ENCODE results near the gene OR6Y1. TPM values are rescaled to one million over a fixed set of nuclear protein-coding genes. Genes with fewer than 3 reads are reported as not detected.

OR6Y1 gene
- not detected for polyA plus RNA-seq (ENCODE audit: insufficient read length)

DNA sequence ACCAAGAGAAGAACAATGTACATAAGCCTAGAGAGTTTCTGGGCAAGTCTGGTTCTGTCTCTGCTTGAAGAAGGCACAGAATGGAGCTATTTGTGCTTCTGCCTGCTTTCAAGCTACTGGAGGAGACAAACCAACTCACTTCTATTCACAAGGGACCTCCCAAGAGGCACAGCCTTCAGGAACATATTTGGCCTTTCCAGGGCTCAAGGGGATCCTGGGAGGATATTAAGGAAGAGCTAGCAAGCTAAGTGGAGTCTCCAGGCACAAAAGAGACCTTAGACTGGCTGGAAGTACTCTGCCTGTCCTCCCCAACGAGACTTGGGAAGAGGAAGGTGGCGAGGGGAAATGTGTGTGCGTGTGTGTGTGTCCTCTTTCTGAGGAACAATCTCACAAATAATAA lies at the start of gene OR6Y1:
OR6Y1 (minus strand) TSS at position 54 of the 400 bp plus-strand sequence. CDS start 6,300 bp downstream, outside the sequence.
- DNase-seq (ENCODE audit: low read depth), result no peak

- DNase-seq (ENCODE audit: low read depth), result no peak
Measured at GRCh38 chr1:158600735-158601134, 46.5 kb upstream of the OR6Y1 start.

GRCh38 chr1:158586942-158587341 lies 32.7 kb upstream of the OR6Y1 start:
- DNase-seq (ENCODE audit: low read depth), result no peak

GRCh38 chr1:158583962-158584361 lies 29.8 kb upstream of the OR6Y1 start:
- DNase-seq (ENCODE audit: low read depth), result no peak

- no peak for DNase-seq (ENCODE audit: low read depth)
Measured at GRCh38 chr1:158579733-158580132, 25.5 kb upstream of the OR6Y1 start, which contains the start of gene OR10X1. Gene OR10X1, minus strand, starts transcription at chr1:158579899. Its CDS starts 0 bp downstream, at chr1:158579899.

DNA sequence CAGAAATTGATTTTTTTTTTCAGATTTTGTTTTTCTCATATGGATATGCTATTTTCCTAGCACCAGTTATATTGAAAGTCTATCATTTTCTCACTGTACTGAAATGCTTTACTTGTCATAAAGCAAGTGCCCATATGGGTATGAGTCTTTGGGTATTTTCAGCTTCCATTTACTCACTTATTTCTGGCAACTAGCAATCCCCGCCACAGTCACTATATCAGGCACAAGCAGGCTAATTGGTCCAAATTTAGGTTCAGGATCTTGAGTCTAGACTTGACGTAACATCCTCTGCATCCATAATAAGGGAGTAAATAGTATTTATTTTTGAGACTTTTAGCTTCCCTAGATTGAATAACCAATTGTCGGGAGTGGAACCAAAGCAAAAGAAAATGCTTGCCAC lies 23.4 kb upstream of the OR6Y1 start:
- DNase-seq (ENCODE audit: low read depth), result no peak

- DNase-seq (ENCODE audit: low read depth), result no peak
Measured at GRCh38 chr1:158572226-158572625, 18.0 kb upstream of the OR6Y1 start.

DNA sequence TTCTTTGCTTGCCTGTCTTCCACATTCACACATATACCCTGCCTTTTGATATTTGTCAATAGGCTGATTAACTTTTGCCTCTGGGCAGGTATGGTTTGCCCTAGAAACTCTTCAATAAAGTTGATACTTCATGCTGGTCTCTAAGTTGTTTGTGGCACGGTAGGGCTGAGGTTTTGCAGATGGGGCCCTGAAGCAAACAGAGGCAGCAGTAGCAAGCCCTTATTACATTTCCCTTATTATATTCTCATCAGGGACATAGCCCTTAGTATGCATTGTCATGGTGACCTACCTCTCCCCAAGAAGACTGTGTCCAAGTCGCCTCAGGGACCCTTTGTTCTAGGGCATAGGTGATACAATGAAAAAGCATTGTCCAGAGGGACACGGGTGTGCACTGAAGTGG lies 16.3 kb upstream of the OR6Y1 start, which contains the start of gene OR6P1:
OR6P1 (minus strand) TSS at position 101 of the 400 bp plus-strand sequence. CDS start 6,976 bp downstream, outside the sequence.
- no peak for DNase-seq (ENCODE audit: low read depth)

DNA sequence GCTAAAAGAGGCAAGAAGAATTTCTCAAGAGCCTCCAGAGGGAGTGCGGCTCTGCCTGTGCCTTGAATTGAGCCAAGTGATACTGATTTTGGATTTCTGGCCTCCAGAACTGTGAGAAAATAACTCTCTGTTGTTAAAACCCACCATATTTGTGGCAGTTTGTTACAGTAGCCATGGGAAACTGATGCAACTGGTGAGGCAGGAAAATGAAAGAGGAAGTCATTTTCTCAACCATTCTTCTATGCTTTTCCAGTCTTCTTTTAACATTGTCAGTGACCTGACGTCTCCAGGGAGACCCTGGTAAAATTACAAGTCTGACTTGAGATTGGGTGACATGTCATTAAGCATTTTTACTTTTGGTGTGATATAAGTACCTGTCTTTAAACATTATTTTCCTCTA lies 10.4 kb upstream of the OR6Y1 start:
- no peak for DNase-seq (ENCODE audit: low read depth)

DNA sequence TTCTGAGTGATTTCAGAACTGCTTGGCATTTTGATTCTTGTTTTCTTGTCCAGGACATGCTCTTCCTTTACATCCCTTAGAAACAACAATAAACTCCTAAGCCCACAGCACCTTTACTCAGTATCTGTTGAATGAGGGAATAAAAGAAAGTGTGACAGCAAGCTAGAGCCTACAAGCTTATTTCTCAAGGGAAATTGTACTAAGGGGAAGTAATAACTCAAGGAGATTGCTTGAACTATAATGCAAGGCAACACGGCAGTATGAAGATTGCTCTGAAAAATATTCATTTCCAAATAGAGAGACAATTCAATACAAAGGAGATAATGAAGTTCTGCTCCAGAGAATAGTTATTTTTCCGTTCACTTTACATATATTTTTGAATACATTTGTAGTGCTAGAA lies 9.6 kb upstream of the OR6Y1 start:
- DNase-seq (ENCODE audit: low read depth), result no peak

- no peak for DNase-seq (ENCODE audit: low read depth)
Measured at GRCh38 chr1:158559696-158560095, 5.5 kb upstream of the OR6Y1 start.

GRCh38 chr1:158552296-158552695 lies 1.9 kb downstream of the OR6Y1 start:
- DNase-seq (ENCODE audit: low read depth), result no peak

- DNase-seq (ENCODE audit: low read depth), result no peak
Measured at GRCh38 chr1:158547533-158547932, 6.7 kb downstream of the OR6Y1 start.

GRCh38 chr1:158537609-158538008 lies 16.6 kb downstream of the OR6Y1 start:
- DNase-seq (ENCODE audit: low read depth), result no peak

DNA sequence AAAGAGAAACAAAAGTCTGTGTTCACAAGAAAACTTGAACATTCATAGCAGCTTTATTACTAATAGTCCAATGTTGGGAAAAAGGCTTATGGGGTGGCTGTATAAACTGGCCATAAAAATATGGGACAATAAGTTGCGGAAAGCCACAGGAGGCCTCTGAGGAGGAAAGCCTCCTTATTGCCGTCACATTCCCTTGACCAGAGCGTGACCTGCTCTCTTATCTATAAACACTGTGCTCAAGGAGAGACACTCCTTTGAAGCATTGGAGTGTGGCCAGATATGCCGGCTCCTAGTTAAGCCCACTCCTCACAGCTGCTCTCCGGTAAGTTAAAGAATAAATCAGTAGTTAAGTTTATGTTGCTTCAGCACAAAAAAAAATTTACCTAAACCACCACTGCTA lies 19.7 kb downstream of the OR6Y1 start:
- DNase-seq (ENCODE audit: low read depth), result no peak

- DNase-seq (ENCODE audit: low read depth), result no peak
Measured at GRCh38 chr1:158527190-158527815, 26.9 kb downstream of the OR6Y1 start.

DNA sequence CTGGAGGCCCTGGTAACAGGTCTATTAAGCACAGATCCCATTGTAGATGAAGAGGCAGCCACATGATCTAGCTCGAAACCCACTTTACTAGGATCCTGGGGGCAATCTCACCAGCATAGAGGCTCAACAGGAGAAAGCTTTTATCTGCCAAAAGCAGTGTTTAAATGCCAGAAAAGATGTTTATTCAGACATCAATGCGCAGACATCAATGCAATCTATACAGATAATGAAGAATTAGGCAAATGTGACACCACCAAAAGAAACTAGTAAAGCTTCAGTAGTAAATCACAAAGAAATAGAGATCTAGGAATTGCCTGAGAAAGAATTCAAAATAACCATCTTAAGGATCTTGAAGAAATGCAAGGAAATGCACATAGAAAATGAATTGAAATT lies 32.5 kb downstream of the OR6Y1 start:
- no peak for DNase-seq (ENCODE audit: low read depth)

DNA sequence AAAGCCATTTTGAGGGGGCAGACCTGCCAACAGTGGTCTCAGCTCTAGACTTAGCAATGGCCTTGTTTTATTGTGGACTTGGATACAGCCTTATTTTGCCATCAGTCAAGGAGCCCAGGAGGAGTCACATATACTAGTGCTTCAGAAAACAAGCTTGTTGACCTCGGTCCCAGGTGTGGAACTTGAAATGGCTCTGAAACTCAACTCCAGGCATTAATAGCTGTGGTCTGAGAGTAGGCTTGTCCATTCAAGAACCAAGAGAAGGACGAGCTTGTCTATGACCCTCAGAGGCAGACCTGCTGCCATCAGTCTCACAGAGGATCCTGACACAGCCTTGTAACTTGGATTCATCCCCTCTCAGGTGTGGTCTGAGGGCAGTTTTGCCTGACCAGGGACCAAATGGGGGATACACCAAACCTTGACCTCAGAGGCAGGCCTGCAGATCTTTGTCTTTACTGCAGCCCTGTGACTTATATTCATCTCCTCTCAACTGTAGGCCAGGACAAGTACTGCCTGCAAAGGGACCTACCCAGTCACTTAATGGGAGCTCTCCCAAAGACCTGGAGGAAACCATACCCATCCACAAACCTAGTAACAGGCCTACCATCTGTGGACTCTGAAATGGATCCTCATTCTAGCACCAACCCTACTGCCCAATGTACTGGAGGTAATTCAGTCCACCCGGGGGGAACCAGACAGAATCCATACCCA lies 33.1 kb downstream of the OR6Y1 start:
- no peak for DNase-seq (ENCODE audit: low read depth)

DNA sequence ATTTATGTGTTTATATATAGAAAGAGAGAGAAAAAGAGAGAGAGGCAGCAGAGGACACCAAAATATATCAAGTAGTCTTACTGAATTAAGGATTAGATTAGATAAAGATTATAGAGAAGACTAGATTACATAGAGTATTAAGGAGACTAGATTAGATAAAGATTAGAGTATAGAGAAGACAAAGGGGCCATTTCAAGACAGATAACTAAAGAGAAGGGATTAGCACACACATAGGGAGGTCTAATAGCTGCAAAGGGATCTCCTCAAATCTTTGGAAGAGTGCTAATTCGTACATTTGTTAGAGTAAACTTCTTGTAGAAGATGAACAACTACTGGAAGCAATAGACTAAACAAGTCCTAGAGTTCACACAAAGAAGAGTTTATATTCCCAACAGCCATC lies 34.2 kb downstream of the OR6Y1 start:
- DNase-seq (ENCODE audit: low read depth), result no peak

DNA sequence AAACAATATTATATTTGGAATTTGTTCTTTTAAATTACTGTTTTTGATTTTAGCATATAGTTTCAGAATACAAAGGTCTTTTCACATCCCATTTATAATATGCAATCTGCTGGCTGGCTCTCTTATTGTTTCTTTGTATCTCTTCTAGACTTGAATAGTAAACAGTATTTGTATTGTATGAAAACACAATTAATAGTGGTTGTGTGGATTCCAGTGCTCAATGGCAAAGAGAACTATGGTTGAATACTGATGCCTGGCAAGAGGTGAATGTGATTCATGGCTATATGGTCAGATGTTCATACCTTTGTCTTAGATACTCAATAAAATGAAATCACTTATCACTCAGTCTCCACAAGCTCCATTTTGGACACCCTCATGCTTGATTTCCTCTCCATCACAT lies 37.2 kb downstream of the OR6Y1 start:
- no peak for DNase-seq (ENCODE audit: low read depth)

DNA sequence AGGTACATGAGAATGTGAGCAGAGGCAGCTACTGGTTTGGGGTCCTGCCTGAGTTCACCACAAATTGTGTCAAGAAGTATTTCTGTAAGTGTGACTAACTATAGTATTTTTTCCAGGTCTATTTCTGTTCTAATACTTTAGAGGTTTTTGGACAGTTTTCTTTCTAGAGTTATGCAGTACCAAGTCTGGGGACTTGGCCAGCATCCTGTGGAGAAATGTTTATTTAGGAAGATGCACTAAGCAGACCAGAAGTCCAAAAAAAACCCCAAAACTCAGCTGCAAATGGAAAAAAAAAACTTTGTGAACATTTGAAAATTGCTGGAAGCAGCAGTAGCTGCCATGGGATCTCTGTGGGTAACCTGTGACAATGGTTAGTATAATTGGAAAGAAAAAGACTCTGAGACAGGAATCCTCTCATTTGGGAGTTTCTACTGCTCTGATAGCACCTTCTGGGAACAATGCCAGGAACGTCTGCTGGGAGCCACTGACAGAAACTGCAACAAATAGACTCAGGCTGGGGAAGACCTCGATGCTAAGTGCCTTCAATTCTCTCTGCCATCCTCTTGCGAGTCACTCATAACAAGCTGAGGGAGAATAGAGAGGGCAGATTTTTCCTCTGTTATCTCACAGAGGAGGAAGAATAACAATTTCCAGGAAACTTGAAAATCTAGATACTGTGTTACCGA lies 44.6 kb downstream of the OR6Y1 start:
- DNase-seq (ENCODE audit: low read depth), result no peak

GRCh38 chr1:158507511-158507910 lies 46.7 kb downstream of the OR6Y1 start:
- DNase-seq (ENCODE audit: low read depth), result no peak

Data from forelimb muscle (tissue), 1 donor.